IPS-NIHi7 (cell line): ENCODE measurements around the gene GRID2.
"Not testable (repeated sequence)": the region's sequence is repeated elsewhere in the genome, so short reads cannot be mapped to it uniquely, and the experiment has no call there.

Experiments
- DNase-seq: peaks from one replicate; pipeline ENCODE4 v3.0.0; 2012; ENCODE audit warnings: mixed read lengths; ENCODE audit errors: extremely low spot score

Gene GRID2

DNA sequence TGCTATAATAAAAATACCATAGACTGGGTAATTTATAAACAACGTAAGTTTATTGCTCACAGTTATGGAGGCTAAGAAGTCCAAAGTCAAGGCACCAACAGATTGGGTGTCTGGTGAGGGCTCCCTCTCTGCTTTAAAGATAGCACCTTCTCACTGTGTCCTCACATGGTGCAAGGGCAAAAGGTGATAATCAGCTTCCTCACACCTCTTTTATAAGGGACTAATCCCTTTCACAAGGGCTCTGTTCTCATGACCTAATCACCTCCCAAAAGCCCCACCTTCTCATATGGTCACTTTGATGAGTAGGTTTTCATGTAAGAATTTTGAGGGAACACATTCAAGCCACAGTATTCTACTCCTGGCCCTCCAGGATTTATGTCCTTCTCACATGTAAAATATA, 883.1 kb downstream of the GRID2 start:
- DNase-seq: no peak

DNA sequence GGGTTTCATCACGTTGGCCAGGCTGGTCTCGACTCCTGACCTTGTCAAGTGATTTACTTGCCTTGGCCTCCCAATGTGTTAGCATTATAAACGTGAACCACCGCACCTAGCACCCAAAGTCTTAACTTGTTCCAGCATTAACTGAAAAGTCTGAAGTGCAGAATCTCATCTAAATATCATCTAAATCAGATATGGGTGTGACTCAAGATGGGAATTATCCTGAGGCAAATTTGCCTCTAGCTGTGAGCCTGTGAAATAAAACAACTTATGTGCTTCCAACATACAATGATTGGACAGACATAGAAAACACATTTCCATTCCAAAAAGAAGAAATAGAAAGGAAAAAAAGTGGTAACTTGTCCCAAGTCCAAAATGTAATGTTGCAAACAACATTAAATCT, 883.7 kb downstream of the GRID2 start:
- DNase-seq: no peak

DNA sequence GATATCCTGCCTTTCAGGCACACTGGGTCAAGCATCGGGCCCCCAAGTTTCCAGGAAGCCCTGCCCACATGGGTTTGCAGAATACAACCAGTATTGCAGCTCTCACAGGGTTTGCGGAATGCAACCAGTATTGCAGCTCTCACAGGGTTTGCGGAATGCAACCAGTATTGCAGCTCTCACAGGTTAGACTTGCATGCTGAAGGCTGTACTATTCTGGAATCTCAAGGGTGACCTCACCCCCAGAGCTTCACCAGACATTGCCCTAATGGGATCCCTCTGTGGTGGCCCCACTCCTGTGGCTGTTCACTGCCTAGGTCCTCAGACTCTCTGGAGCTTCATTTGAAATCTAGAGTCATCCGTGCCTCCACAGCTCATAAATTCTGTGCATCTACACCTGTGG, 884.1 kb downstream of the GRID2 start:
- no peak for DNase-seq

DNA sequence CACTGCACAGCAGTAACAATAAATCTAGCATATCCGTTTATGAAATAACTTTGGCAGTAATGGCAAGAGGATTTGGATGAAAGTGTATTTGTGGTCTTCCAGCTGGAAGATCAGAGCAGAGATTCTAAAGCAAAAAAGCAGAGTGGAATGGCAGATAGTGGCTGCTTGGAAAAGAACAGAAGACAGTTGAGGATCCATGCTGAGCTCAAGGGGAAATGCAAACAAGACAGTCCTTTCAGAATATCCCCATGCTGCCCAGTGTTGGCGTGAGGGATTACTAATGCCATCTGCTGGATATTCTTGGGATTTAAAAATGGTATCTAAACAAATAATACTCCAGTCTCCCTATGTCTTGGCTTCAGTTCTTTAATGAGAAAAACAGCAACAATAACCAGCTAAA, 895.7 kb downstream of the GRID2 start:
- DNase-seq: peak; percentile 82

DNA sequence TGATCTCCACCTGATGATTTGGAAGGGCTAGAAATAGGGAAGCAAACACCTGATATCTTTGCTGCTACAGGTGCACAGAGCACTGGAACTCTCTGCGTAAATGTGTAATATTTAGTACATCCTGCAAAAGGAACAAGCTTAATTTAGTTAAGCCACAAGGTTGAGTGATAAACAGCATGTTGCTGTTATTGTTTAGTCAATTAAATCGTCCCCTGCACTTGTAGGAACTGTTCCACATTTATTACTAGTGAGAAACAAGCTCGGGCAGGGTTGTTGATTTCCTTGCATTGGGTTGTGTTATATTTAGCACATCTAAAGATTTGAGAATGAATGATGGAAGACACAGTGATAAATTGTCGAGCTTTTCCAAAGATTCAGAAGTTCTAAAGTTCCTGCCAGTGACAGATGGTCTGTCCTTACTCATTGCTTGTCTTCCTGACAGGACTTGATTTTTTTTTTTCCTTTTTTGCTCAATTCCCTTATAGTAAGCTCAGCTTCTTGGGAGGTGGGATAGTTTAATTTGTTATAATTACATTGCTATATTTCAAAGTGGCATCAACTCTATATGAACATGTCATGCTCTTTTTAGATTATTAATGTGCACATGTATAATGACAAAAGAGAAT, 897.8 kb downstream of the GRID2 start:
- no peak for DNase-seq

DNA sequence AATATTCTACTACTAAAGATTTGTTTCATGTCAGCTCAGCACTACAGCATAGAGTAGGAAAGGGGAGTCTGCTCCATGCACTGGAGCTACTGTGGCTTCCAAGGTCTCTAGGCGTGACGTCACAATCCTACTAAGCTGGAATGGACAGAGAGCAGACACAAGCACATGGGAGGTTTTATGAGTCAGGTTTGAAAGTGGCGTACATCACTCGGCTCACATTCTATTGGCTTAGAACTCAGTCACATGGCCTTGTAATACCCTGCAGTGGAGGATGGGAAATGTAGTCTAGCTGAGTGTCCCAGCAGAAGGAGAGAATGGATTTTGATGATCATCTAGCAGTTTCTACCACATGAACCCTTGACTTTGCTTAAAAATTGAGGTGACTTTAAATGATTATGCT, 899.9 kb downstream of the GRID2 start:
- DNase-seq: peak; percentile 34

DNA sequence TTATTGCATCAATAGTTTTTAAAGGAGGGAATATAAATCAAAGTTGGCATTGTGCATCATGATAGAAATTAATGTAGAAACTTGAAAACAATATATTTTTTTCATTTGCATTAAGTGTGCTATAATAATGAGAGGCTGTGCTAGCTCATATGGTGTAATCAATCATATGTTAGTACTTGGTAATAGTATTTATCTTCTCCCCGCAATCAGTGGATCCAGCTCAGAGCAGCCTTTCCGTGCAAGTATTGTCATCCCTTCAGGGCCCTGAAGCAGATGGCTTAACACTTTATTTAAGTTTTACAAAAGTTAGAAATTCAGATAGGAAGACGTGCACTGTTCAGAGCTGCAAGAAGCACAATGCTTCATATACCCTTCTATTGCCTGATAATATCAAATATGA, 908.5 kb downstream of the GRID2 start:
- no peak for DNase-seq

DNA sequence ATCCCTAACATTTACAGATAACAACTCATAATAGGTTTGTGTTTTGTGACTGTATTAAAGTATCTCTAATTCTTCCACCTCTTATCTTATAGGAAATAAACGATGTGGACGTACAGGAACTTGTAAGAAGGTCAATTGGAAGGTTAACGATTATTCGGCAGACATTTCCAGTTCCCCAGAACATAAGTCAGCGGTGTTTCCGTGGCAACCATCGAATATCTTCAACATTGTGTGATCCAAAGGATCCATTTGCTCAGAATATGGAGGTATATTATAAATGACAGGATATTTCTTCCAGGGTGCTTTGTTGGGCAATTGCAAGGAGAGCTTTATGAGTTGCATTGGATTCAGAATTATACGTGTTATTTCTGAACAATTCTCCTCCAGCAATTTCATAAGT, 912.9 kb downstream of the GRID2 start:
- no peak for DNase-seq

DNA sequence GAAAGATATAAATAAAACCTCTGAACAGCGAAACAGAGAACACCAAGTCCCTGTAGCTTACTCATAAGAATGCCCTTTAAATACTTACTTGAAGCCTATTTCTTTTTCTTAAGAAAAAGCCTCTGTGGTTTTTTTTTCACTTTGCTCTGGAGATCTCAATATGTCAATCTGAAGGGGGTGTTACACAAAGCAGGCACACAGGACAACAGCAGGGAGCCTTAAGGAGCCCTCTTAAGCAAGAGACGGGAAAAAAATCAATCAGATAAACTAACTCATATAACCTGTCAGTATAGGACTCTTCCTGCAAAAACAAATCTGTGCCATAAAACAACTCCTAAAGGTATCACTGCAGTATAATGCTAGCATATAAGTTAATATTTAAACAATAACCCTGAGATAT, 913.7 kb downstream of the GRID2 start:
- no peak for DNase-seq

DNA sequence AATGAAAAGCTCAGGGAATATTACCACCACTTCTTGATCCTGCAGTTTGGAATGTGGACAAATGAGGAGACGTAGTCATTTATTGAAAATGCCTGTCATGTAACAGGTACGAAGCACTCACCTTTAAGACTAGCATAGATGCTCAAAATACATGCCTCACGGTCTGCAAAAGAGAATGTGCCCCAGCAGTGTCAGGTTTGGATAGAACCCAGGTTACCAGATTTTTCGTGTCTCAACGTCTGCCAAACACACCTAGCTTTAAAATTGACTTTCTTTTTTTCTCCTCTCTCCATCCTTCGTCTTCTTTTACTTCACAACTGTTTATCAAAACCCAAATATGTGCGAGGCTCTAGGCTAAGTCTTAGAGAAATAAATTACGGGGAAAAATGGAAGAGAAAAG, 918.0 kb downstream of the GRID2 start:
- DNase-seq: no peak

DNA sequence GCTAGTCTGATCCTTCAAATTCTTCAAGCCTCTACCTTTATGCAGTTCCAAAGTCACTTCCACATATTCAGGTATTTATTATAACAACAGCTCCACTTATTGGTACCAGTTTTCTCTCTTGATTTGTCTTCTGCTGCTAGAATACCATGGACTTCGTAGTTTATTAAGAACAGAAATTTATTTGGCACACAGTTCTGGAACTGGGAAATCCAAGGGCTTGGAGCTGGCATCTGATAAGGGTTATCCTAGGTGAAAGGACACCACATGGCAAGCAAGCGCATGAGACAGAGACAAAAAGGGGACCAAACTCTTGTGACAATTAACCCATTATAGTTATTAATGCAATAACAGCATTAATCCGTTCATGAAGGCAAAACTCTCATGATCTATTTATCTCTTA, 924.3 kb downstream of the GRID2 start:
- no peak for DNase-seq

DNA sequence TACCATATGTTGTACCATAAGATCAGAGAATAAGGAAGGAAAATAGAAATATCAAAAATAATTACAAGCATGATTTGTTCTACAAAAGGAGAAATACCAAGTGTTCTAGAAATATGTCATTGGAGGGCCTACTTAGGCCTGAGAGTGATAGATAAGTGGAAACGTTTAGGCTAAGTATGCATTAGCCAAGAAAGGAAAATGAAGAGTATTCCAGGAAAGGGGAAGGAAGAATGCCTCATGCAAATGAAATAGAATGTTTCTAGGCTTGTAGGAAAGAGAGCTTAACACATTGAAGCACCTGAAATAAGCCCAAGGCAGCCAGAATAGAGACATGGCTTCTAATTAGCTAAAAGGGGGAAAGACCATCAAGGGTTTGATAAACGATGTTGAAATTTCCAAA, 929.1 kb downstream of the GRID2 start:
- DNase-seq: no peak

DNA sequence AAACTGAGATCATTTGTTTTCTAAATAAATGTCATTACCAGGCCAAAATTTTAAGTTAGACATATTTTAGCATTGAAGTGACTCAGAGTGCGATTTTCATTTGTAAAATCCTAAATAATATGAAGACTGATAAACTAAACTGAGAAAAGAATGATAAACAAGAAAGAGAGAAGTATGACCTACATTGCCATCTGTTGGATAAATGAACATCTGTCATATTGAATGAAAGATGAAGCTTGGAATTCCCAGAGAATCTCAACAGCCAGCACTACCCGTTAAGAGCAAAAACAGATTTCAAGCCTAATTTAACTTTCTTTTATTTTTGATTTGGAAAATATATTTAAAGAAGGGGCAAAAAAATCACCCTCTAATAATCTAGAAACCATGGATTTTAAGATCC, 933.8 kb downstream of the GRID2 start:
- no peak for DNase-seq

DNA sequence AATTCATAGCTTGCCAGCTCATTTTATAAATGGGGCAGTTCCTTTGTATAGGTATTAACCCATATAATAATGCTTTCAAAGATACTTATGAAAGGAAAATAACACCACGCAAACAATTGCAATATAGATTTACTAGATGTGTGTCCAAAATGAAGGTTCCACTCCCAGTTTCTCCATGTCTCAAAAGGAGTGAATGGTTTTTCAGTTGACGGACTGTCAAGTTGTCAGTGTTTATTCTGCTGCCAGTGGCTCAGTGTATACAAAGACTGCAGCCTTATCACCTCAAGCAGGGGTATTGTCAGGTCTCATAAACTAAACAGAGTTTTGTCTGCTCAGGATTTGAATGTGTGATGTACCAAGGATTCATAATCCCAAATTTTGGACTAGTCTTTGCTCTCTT, 939.5 kb downstream of the GRID2 start:
- no peak for DNase-seq

DNA sequence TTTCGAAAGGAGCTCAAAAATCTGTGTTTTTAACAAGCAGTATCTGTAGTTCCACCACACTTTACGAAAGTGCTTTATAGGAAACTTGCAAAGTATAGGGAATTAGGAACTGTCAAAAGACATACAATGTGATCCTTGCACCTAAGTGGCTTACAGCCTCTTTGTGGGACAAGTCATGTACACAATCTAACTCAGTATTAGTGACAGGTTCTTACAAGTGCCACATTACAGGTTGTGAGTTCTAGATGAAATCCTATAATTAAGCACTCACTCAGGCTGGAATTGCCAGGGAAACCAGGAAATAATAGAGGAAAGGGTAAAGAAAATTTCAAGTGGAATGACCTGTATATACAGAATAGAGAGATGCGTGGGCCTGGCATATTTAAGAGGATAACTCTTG, 957.4 kb downstream of the GRID2 start:
- no peak for DNase-seq

DNA sequence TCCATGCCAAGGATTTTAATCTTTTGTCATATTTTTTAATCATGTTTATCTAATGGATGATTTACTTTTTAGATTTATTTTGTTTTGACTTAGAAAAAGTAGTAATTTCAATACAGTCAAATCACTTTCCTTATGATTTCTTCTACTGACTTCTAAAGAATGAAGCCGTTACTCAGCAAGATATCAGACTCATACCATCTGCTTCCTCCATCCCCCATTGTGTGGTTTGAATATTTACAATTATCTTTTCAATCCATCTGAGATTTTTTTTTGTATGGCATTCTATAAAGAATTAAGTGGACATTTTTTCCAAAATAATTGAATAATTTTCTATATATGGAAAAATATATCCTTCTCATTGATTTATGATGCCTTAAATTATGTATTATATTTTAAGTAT, 959.4 kb downstream of the GRID2 start:
- DNase-seq: no peak

DNA sequence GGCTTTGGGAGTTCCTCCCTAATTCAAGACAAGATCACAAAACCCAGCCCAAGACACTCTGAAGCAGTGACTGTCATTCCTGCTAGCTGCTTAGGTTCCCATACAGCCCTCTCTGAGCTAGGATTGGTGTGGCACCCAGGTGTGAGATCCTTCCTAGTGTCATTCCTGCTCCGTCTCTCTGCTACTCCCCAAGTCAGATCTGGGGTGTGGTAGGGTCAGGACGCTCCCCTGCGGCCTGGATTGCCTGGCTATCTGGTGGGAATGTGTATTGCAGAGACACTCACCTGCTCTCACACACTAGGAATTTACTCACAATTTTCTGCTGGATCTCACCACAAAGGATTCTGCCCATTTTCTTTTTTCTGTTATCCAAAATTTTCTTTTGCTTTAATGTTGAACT, 964.0 kb downstream of the GRID2 start:
- DNase-seq: peak; percentile 20

DNA sequence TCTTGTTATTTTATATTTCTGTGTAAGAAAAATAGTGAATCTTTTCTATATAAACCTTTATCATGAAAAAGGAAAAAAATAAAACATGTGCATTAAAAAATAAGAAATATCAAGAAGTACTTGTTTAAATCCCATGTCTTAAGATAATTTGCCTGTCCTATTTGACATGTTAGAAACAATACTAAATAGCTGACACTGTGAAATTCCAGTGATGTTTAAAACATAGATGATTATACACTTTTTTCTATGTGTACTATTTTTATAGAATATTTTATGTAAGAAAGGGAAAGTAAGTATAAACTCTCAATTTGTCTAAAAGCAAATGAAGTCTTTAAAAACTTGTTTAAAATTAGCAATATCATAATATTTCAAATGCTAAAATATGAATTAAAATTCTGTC, 981.6 kb downstream of the GRID2 start:
- DNase-seq: no peak

DNA sequence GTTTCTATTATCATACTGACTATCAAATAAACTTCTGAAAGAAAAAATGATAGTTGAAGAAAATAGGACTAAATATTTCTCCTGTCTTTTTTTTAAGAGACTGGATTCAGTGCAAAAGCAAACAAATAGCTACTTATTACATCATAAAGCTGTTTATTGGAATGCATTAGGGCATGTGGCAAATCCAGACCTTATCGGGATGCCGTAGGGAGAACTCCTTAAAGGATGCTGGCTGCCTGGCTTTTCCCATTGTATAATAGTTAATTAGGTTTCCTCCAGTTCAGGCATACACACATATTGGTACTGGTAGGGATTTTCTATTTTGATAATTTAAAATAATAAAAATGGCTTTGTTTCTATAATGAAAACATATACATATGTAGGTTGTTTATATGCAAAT, 985.5 kb downstream of the GRID2 start:
- no peak for DNase-seq

DNA sequence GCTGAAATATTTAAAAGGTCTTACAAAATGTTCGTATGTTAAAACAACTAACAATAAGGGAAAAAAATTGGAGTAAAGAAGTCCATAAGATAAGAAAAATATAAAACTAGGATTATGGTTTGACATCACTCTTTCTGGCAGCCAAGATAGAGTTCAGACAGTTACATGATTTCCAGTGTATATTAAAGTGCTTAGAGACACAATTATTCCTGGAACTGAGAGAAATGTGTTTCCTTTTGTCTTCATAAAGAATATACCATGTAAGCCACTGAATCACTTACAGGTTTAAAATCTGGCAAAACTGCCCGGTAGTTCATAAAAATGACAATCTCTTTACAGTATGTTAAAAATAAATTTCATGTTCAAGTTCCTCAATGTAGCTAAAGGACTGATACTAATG, 986.1 kb downstream of the GRID2 start:
- DNase-seq: no peak

DNA sequence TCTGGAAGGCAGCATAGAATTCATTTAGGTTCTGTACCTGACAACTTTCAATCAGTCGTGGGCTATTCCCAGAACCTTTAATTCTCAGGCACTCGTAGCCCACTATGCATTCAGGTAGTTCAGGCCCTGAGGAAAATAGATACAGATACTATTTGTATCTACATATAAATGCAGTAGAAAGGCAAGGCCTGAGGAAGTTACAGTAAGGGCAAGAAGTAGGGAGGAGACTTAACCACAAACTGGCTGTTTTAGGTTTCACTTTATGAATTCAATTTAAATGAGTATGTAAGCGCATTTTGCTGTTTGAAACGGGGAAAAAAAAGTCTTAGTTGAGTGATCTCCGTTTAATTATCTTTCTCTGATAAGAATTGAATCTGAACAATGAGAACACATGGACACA, 995.4 kb downstream of the GRID2 start:
- DNase-seq: no peak

DNA sequence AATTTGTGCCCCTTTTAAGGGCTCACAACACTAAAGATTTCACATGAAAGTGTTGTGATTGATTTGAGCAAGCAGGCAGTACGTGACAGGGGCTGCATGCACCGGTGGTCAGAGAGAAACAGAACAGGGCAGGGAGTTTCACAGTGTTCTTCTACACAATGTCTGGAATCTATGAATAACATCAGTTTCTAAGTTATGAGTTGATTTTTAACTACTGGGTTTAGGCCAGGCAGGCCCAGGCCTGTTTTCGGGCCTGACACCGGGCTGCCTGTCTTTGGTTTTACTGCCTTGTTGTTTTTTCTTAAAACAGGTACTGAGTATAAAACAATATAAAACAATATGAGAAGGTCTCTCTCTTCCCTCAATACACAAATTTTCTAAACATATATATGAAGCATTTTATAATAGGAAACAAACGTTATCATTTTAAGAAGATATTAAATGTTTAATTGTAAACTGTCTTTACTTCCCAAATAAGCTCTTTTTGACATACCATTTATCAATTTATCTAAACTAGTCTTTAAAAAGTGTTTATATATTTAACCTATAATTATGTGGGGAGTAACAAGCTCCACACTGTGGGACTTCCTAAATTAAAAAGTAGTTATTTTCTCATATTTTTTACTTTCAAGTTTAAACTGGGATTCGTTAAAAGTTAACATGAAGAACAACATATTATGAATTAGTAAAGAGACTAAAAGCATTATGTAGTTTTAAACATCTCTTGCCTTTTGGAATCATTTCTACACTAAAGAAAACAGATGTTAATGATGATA, 997.2 kb downstream of the GRID2 start:
- not testable (repeated sequence) for DNase-seq

DNA sequence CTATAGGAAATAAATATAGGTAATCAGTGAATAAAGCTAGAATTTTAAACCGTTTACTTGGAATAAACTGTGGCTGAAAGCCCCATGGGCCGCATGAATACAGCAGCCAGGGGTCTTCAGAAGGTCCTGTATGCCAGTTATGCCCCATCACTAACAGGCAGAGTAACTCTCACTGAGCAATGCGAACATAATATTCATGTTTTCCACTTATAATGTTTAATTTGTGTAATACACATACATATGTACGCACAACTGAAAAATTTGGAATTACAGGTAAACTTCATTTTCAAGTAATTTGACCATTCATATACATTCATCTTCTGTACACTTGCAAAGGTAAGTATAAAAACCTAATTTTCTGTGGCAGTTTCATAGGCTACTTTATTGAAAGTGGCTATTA, 998.5 kb downstream of the GRID2 start:
- no peak for DNase-seq

DNA sequence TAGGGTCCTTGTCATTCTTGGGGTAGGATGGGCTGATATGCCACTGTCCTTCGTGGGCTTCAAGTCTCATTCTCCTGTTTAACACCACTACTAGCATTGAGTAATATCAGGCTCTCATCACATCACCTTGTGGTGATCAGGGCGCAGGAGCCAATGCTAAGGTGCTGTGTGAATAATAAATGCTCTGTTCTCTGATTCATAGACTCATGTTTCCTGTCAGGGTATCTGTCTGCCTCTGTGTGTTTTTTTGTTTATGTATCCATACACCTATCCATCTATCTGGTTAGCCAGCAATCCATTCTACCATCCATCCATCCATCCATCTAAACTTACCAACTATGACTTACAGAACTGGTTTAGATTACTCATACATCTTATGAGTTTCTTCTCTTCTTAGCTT, 999.7 kb downstream of the GRID2 start:
- no peak for DNase-seq
